ENCODE data around the gene MIAT.
A peak's percentile ranks its signal among the peaks of the same experiment; 100 is the strongest.

Gene MIAT

GRCh38 chr22:26632422-26633155 lies 24.8 kb upstream of the MIAT start:
- no peak for DNase-seq

GRCh38 chr22:26634189-26634588 lies 23.2 kb upstream of the MIAT start:
- no peak for DNase-seq

- DNase-seq, result no peak
Measured at GRCh38 chr22:26635117-26635516, 22.3 kb upstream of the MIAT start.

- no peak for DNase-seq
Measured at GRCh38 chr22:26636296-26636695, 21.1 kb upstream of the MIAT start.

GRCh38 chr22:26642465-26643417 lies 14.6 kb upstream of the MIAT start:
- DNase-seq, result peak; percentile 89

GRCh38 chr22:26643418-26644100 lies 13.8 kb upstream of the MIAT start:
- no peak for DNase-seq

- DNase-seq, result no peak
Measured at GRCh38 chr22:26646158-26646557, 11.2 kb upstream of the MIAT start.

GRCh38 chr22:26648011-26648497 lies 9.3 kb upstream of the MIAT start:
- peak; percentile 65 for DNase-seq

GRCh38 chr22:26648528-26649388 lies 8.6 kb upstream of the MIAT start:
- no peak for DNase-seq

- DNase-seq, result peak; percentile 55
Measured at GRCh38 chr22:26650722-26651421, 6.5 kb upstream of the MIAT start.

- DNase-seq, result no peak
Measured at GRCh38 chr22:26651815-26652214, 5.6 kb upstream of the MIAT start.

- peak; percentile 27 for DNase-seq
Measured at GRCh38 chr22:26658161-26658560, 773 bp downstream of the MIAT start.

GRCh38 chr22:26658671-26659478 lies 1.5 kb downstream of the MIAT start:
- DNase-seq, result peak; percentile 93

- DNase-seq, result no peak
Measured at GRCh38 chr22:26660356-26660755, 3.0 kb downstream of the MIAT start.

- no peak for DNase-seq
Measured at GRCh38 chr22:26660961-26661578, 3.7 kb downstream of the MIAT start.

GRCh38 chr22:26662160-26662559 lies 4.8 kb downstream of the MIAT start:
- DNase-seq, result no peak

- DNase-seq, result no peak
Measured at GRCh38 chr22:26663374-26663923, 6.1 kb downstream of the MIAT start.

GRCh38 chr22:26665813-26666231 lies 8.4 kb downstream of the MIAT start:
- DNase-seq, result no peak

- DNase-seq, result no peak
Measured at GRCh38 chr22:26667140-26667539, 9.8 kb downstream of the MIAT start.

GRCh38 chr22:26669060-26669481 lies 11.7 kb downstream of the MIAT start:
- peak; percentile 41 for DNase-seq
